ENCODE data around the gene TULP4.

The TULP4 gene

GRCh38 chr6:158538741-158539140, 226.5 kb downstream of the TULP4 start (continued):
- TF ChIP-seq ESRRG (CRISPR knock-in tag; IDR thresholded peaks at IDR 0.05) (no peak), OSR1 (CRISPR knock-in tag; IDR thresholded peaks at IDR 0.05) (no peak), TCF4 (CRISPR knock-in tag; IDR thresholded peaks at IDR 0.05; ENCODE audit: borderline replicate concordance) (no peak), ZNF70 (CRISPR knock-in tag; IDR thresholded peaks at IDR 0.05) (no peak)
- TF ChIP-seq, protein P1, sequence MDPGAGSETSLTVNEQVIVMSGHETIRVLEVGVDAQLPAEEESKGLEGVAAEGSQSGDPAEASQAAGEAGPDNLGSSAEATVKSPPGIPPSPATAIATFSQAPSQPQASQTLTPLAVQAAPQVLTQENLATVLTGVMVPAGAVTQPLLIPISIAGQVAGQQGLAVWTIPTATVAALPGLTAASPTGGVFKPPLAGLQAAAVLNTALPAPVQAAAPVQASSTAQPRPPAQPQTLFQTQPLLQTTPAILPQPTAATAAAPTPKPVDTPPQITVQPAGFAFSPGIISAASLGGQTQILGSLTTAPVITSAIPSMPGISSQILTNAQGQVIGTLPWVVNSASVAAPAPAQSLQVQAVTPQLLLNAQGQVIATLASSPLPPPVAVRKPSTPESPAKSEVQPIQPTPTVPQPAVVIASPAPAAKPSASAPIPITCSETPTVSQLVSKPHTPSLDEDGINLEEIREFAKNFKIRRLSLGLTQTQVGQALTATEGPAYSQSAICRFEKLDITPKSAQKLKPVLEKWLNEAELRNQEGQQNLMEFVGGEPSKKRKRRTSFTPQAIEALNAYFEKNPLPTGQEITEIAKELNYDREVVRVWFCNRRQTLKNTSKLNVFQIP (CRISPR knock-in tag; IDR thresholded peaks at IDR 0.05; ENCODE audit: borderline replicate concordance, low read depth) = no peak
- TF ChIP-seq, protein P2, sequence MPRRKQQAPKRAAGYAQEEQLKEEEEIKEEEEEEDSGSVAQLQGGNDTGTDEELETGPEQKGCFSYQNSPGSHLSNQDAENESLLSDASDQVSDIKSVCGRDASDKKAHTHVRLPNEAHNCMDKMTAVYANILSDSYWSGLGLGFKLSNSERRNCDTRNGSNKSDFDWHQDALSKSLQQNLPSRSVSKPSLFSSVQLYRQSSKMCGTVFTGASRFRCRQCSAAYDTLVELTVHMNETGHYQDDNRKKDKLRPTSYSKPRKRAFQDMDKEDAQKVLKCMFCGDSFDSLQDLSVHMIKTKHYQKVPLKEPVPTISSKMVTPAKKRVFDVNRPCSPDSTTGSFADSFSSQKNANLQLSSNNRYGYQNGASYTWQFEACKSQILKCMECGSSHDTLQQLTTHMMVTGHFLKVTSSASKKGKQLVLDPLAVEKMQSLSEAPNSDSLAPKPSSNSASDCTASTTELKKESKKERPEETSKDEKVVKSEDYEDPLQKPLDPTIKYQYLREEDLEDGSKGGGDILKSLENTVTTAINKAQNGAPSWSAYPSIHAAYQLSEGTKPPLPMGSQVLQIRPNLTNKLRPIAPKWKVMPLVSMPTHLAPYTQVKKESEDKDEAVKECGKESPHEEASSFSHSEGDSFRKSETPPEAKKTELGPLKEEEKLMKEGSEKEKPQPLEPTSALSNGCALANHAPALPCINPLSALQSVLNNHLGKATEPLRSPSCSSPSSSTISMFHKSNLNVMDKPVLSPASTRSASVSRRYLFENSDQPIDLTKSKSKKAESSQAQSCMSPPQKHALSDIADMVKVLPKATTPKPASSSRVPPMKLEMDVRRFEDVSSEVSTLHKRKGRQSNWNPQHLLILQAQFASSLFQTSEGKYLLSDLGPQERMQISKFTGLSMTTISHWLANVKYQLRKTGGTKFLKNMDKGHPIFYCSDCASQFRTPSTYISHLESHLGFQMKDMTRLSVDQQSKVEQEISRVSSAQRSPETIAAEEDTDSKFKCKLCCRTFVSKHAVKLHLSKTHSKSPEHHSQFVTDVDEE (CRISPR knock-in tag; IDR thresholded peaks at IDR 0.05) = no peak

- ATAC-seq = no peak
- no peak for TF ChIP-seq PPARA (CRISPR knock-in tag; IDR thresholded peaks at IDR 0.05; ENCODE audit: borderline replicate concordance)
- TF ChIP-seq ESRRG (CRISPR knock-in tag; IDR thresholded peaks at IDR 0.05) = no peak
- TF ChIP-seq GLIS3 (CRISPR knock-in tag; IDR thresholded peaks at IDR 0.05) = no peak
- TF ChIP-seq ZNF8 (CRISPR knock-in tag; IDR thresholded peaks at IDR 0.05) = no peak
- TF ChIP-seq ZFP30 (CRISPR knock-in tag; IDR thresholded peaks at IDR 0.05) = no peak
- no peak for TF ChIP-seq ZFP3 (CRISPR knock-in tag; IDR thresholded peaks at IDR 0.05)
- TF ChIP-seq SNAI2 (CRISPR knock-in tag; IDR thresholded peaks at IDR 0.05) = no peak
- TF ChIP-seq CSRNP3 (CRISPR knock-in tag; IDR thresholded peaks at IDR 0.05) = no peak
- TF ChIP-seq, protein P1 (CRISPR knock-in tag; IDR thresholded peaks at IDR 0.05; ENCODE audit: borderline replicate concordance, low read depth) = no peak
- no peak for TF ChIP-seq BACH2 (CRISPR knock-in tag; IDR thresholded peaks at IDR 0.05; ENCODE audit: borderline replicate concordance)
- no peak for TF ChIP-seq TCF4 (CRISPR knock-in tag; IDR thresholded peaks at IDR 0.05; ENCODE audit: borderline replicate concordance)
- TF ChIP-seq RARB (CRISPR knock-in tag; IDR thresholded peaks at IDR 0.05) = no peak
- no peak for TF ChIP-seq OSR1 (CRISPR knock-in tag; IDR thresholded peaks at IDR 0.05)
- TF ChIP-seq ISL1 (CRISPR knock-in tag; IDR thresholded peaks at IDR 0.05) = no peak
Observed at GRCh38 chr6:158539413-158539812, 227.1 kb downstream of the TULP4 start.

DNA sequence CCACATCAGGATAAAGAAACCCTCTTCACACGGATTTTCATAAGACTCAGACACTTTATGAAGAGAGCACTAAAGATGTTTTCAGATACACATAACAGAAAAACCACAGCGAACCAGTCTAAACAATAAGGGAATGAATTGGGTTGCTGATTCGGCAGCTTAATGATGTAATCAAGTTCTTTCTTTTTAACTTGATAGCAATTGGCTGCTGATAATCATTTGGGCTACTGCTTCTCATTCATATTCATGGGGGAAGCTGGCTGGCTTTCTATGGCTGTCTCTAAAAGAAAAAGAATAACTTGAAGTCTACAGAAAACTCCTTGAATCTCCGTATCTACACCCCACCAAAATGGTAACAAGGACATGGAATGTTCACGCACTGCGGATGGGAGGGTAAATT, 227.6 kb downstream of the TULP4 start:
- ATAC-seq = no peak
- TF ChIP-seq ESRRG (CRISPR knock-in tag; IDR thresholded peaks at IDR 0.05) (no peak), OSR1 (CRISPR knock-in tag; IDR thresholded peaks at IDR 0.05) (no peak), RARB (CRISPR knock-in tag; IDR thresholded peaks at IDR 0.05) (no peak), SNAI2 (CRISPR knock-in tag; IDR thresholded peaks at IDR 0.05) (no peak), GLIS3 (CRISPR knock-in tag; IDR thresholded peaks at IDR 0.05) (no peak), CSRNP3 (CRISPR knock-in tag; IDR thresholded peaks at IDR 0.05) (no peak), ZFP3 (CRISPR knock-in tag; IDR thresholded peaks at IDR 0.05) (no peak), ZNF565 (CRISPR knock-in tag; conservative IDR thresholded peaks at IDR 0.05; ENCODE audit: low read depth) (no peak), BACH2 (CRISPR knock-in tag; IDR thresholded peaks at IDR 0.05; ENCODE audit: borderline replicate concordance) (no peak), ZC3H10 (CRISPR knock-in tag; IDR thresholded peaks at IDR 0.05) (no peak), PPARA (CRISPR knock-in tag; IDR thresholded peaks at IDR 0.05; ENCODE audit: borderline replicate concordance) (no peak), ISL1 (CRISPR knock-in tag; IDR thresholded peaks at IDR 0.05) (no peak)
- TF ChIP-seq, protein P3, sequence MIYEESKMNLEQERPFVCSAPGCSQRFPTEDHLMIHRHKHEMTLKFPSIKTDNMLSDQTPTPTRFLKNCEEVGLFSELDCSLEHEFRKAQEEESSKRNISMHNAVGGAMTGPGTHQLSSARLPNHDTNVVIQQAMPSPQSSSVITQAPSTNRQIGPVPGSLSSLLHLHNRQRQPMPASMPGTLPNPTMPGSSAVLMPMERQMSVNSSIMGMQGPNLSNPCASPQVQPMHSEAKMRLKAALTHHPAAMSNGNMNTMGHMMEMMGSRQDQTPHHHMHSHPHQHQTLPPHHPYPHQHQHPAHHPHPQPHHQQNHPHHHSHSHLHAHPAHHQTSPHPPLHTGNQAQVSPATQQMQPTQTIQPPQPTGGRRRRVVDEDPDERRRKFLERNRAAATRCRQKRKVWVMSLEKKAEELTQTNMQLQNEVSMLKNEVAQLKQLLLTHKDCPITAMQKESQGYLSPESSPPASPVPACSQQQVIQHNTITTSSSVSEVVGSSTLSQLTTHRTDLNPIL (CRISPR knock-in tag; IDR thresholded peaks at IDR 0.05; ENCODE audit: low read depth) = no peak
- TF ChIP-seq, protein P1 (CRISPR knock-in tag; IDR thresholded peaks at IDR 0.05; ENCODE audit: borderline replicate concordance, low read depth) = no peak

Data from SK-N-SH treated with all-trans-retinoic acid at 6 μM for 48 hours (cell line).